Measurements from ENCODE around the gene PCNT. TPM values are rescaled to one million over a fixed set of nuclear protein-coding genes. Genes with fewer than 3 reads are reported as not detected.

The PCNT gene
- total RNA-seq (2022; extraction: Qiagen RNA extraction; ENCODE audit: low read depth) = 11.8 to 17.8 TPM (median 15.3 TPM) in 5 replicates

GRCh38 chr21:46323710-46324389, at the start of gene PCNT, which contains the start of gene C21orf58:
Gene PCNT (plus strand): TSS chr21:46324156. CDS start chr21:46324229, 73 bp downstream.
Gene C21orf58 (minus strand): TSS chr21:46323870. CDS start chr21:46322738, 1,132 bp downstream.

GRCh38 chr21:46285206-46285661, 38.7 kb upstream of the PCNT start, which contains the start of gene MCM3AP:
Gene MCM3AP (minus strand): TSS chr21:46285611. CDS start chr21:46285286, 325 bp downstream.

GRCh38 chr21:46285761-46286647, 38.0 kb upstream of the PCNT start, which contains the start of gene YBEY:
Gene YBEY (plus strand): TSS chr21:46286342. CDS start chr21:46286914, 572 bp downstream.

GRCh38 chr21:46458315-46459023, 134.5 kb downstream of the PCNT start, which contains the start of gene DIP2A:
Gene DIP2A (plus strand): TSS chr21:46458891. CDS start chr21:46459132, 241 bp downstream.

Other genes with a start within 250 kb of the PCNT start
- 14.1 to 18.0 TPM (median 14.9 TPM) in 5 replicates for gene COL6A2, start 226.0 kb upstream of the PCNT start, total RNA-seq (2022; extraction: Qiagen RNA extraction; ENCODE audit: low read depth)
- gene FTCD, start 168.6 kb upstream of the PCNT start, total RNA-seq (2022; extraction: Qiagen RNA extraction; ENCODE audit: low read depth) = 0.05 TPM in 1 of 5 replicates, not detected in the others
- gene SPATC1L, start 139.7 kb upstream of the PCNT start, total RNA-seq (2022; extraction: Qiagen RNA extraction; ENCODE audit: low read depth) = 0.07 TPM in 1 of 5 replicates, not detected in the others
- 9.8 to 14.5 TPM (median 13.5 TPM) in 5 replicates for gene LSS, start 95.4 kb upstream of the PCNT start, total RNA-seq (2022; extraction: Qiagen RNA extraction; ENCODE audit: low read depth)
- 36.8 to 48.1 TPM (median 39.9 TPM) in 5 replicates for gene MCM3AP, start 38.5 kb upstream of the PCNT start, total RNA-seq (2022; extraction: Qiagen RNA extraction; ENCODE audit: low read depth)
- 26.4 to 33.8 TPM (median 28.9 TPM) in 5 replicates for gene YBEY, start 37.8 kb upstream of the PCNT start, total RNA-seq (2022; extraction: Qiagen RNA extraction; ENCODE audit: low read depth)
- gene C21orf58, start 286 bp upstream of the PCNT start, total RNA-seq (2022; extraction: Qiagen RNA extraction; ENCODE audit: low read depth) = 4.1 to 7.0 TPM (median 5.7 TPM) in 5 replicates
- 10.4 to 14.2 TPM (median 13.3 TPM) in 5 replicates for gene DIP2A, start 134.7 kb downstream of the PCNT start, total RNA-seq (2022; extraction: Qiagen RNA extraction; ENCODE audit: low read depth)

Measured in A549 treated with CpdA at 1 μM for 4 hours (cell line).